ENCODE measurements around the gene CPNE1. TPM values are rescaled to one million over a fixed set of nuclear protein-coding genes. Genes with fewer than 3 reads are reported as not detected.

CPNE1 gene
- total RNA-seq, 1 experiment from 2014 or later = 333 TPM

GRCh38 chr20:35661908-35662307 is 2.8 kb downstream of the CPNE1 start (continued):
- TF ChIP-seq CTCF (IDR thresholded peaks at IDR 0.05 in 2 of 3, conservative IDR thresholded peaks at IDR 0.05 in 1 of 3; ENCODE audit: borderline replicate concordance in 1 of 3, insufficient read depth in 1 of 3, low read depth in 2 of 3, low read length in 2 of 3) = no peak
- no peak for TF ChIP-seq MAX (IDR thresholded peaks at IDR 0.05)

- Histone ChIP-seq H4K20me1 (ENCODE audit: insufficient read depth) (peaks cover 58% of the 10 kb centered on the region), H2AFZ (ENCODE audit: low read depth, low read length, poor library complexity, severe bottlenecking) (no peak overlapping the region), H3K27me3 (ENCODE audit: insufficient read depth, low read length) (no peaks in the 10 kb centered on the region), H3K36me3 (ENCODE audit: control insufficient read depth in 1 of 2, insufficient read depth in 2 of 2, low read length in 2 of 2) (peaks cover 0 to 6% of the 10 kb centered on the region in 2 experiments; a peak in 3 of 4 replicates), H3K4me3 (replicated peaks in 1 of 2; ENCODE audit: low read depth in 1 of 2, low read length in 2 of 2) (no peak overlapping the region; a peak in 1 of 4 replicates), H3K4me1 (ENCODE audit: control insufficient read depth in 1 of 2, insufficient read depth in 2 of 2, low read length in 2 of 2) (peaks cover 31 to 43% of the 10 kb centered on the region in 2 experiments), H3K9ac (ENCODE audit: low read length) (peak overlapping the region; percentile 97), H3K79me2 (ENCODE audit: insufficient read depth, low read length) (peaks cover 87% of the 10 kb centered on the region), H3K4me2 (ENCODE audit: low read length) (peak overlapping the region; percentile 80), H3K9me2 (ENCODE audit: insufficient read depth) (no peaks in the 10 kb centered on the region), H3K27ac (ENCODE audit: low read depth, low read length) (peak overlapping the region; percentile 2; the same call in 1 of the 2 replicates), H3K9me3 (ENCODE audit: control insufficient read depth in 1 of 2, insufficient read depth in 1 of 2, low read depth in 1 of 2, low read length in 2 of 2) (no peaks in the 10 kb centered on the region)
- ATAC-seq = no peak
- peak; percentile 12 for DNase-seq (ENCODE audit: low read depth, low spot score)
- ChIA-PET RAD21 (ENCODE audit: low non-redundant PET in 1 of 2, low total read pairs in 2 of 2, uncharacterized antibody in 2 of 2, unreplicated experiment in 2 of 2) (no interaction called here), POLR2A (interaction anchor here (1.0 kb wide), 1 partner anchor 81 kb away, joined by 3 read pairs; the partner anchor contains the start of gene RBM39), CTCF (no interaction called here)
- no TSS peak for BruUV-seq (replicated peaks)
- intact Hi-C loops (cut with micrococcal nuclease) = no loop called here
- no peak for TF ChIP-seq SIN3A (IDR thresholded peaks at IDR 0.05; ENCODE audit: low read depth)
- TF ChIP-seq SP1 (IDR thresholded peaks at IDR 0.05; ENCODE audit: low read depth) = no peak
- TF ChIP-seq EZH2 (IDR thresholded peaks at IDR 0.05) = no peak
- TF ChIP-seq CEBPB (IDR thresholded peaks at IDR 0.05; ENCODE audit: low read depth) = no peak
- no peak for TF ChIP-seq JUND (IDR thresholded peaks at IDR 0.05)
- no peak for TF ChIP-seq ZBTB33 (IDR thresholded peaks at IDR 0.05; ENCODE audit: extremely low read depth, insufficient replicate concordance, low read length)
- no peak for TF ChIP-seq CTCF (IDR thresholded peaks at IDR 0.05 in 2 of 3, conservative IDR thresholded peaks at IDR 0.05 in 1 of 3; ENCODE audit: borderline replicate concordance in 1 of 3, insufficient read depth in 1 of 3, low read depth in 2 of 3, low read length in 2 of 3)
- TF ChIP-seq POLR2AphosphoS5 (IDR thresholded peaks at IDR 0.05; ENCODE audit: low read depth, low read length) = no peak
- TF ChIP-seq EGR1 (IDR thresholded peaks at IDR 0.05; ENCODE audit: low read depth) = no peak
- no peak for TF ChIP-seq ELF1 (IDR thresholded peaks at IDR 0.05; ENCODE audit: borderline replicate concordance, low read depth)
- TF ChIP-seq ZFX (IDR thresholded peaks at IDR 0.05) = no peak
- no peak for TF ChIP-seq YY1 (IDR thresholded peaks at IDR 0.05; ENCODE audit: extremely low read depth, insufficient replicate concordance, low read depth, low read length)
- TF ChIP-seq POLR2A (IDR thresholded peaks at IDR 0.05; ENCODE audit: borderline replicate concordance, extremely low read depth, insufficient read depth, insufficient read length) = no peak
- TF ChIP-seq CBX3 (IDR thresholded peaks at IDR 0.05; ENCODE audit: low read depth) = no peak
- TF ChIP-seq FOSL1 (IDR thresholded peaks at IDR 0.05; ENCODE audit: low read depth) = no peak
- TF ChIP-seq TCF7L2 (IDR thresholded peaks at IDR 0.05; ENCODE audit: borderline replicate concordance, extremely low read depth, insufficient read depth, insufficient read length) = no peak
- TF ChIP-seq ZNF274 (IDR thresholded peaks at IDR 0.05; ENCODE audit: low read depth, low read length) = no peak
These were observed 3.6 kb downstream of the CPNE1 start for GRCh38 chr20:35661053-35661452.

Measured in HCT116 (cell line).